MM.1S (cell line): Measurements from ENCODE around the gene BLCAP.
"Not testable (repeated sequence)": the region's sequence is repeated elsewhere in the genome, so short reads cannot be mapped to it uniquely, and the experiment has no call there.

Experiments
- DNase-seq: peaks from one replicate; pipeline ENCODE4 v3.0.0-alpha.2; 2015
- H2AFZ ChIP-seq: fragments of 300-600 bp; sonication (generic); 2 replicates; pipeline ENCODE4 v1.6.0; 2016; ENCODE audit warnings: antibody characterized with exemption, low read length
- H3F3A ChIP-seq: fragments of 300-600 bp; sonication (generic); 2 replicates; pipeline ENCODE4 v1.6.1; 2016; ENCODE audit warnings: mild to moderate bottlenecking, antibody characterized with exemption, low read length, moderate library complexity, mixed read lengths; ENCODE audit not compliant: insufficient read depth
- H3K27ac ChIP-seq: fragments of 300-600 bp; sonication (generic); 2 replicates; pipeline ENCODE4 v1.5.1; 2016; ENCODE audit warnings: mild to moderate bottlenecking, low read length
- H3K27me3 ChIP-seq: fragments of 300-600 bp; sonication (generic); replicated peaks from 2 replicates; pipeline ENCODE4 v1.6.0; 2016; ENCODE audit warnings: low read length; ENCODE audit not compliant: insufficient read depth
- H3K36me3 ChIP-seq: fragments of 300-600 bp; sonication (generic); replicated peaks from 2 replicates; pipeline ENCODE4 v1.6.1; 2016; ENCODE audit warnings: mild to moderate bottlenecking, low read length, mixed read lengths; ENCODE audit not compliant: insufficient read depth
- H3K4me1 ChIP-seq: fragments of 300-600 bp; sonication (generic); 2 replicates; pipeline ENCODE4 v1.6.1; 2016; ENCODE audit warnings: low read length, mixed read lengths
- H3K4me2 ChIP-seq: fragments of 300-600 bp; sonication (generic); 2 replicates; pipeline ENCODE4 v1.6.0; 2016; ENCODE audit warnings: low read depth, low read length
- H3K4me3 ChIP-seq: fragments of 300-600 bp; sonication (generic); 2 replicates; pipeline ENCODE4 v1.5.1; 2016; ENCODE audit warnings: low read length, mixed read lengths
- H3K79me2 ChIP-seq: fragments of 300-600 bp; sonication (generic); 2 replicates; pipeline ENCODE4 v1.6.1; 2016; ENCODE audit warnings: mixed run types, low read length, mixed read lengths
- H3K9ac ChIP-seq: fragments of 300-600 bp; sonication (generic); 2 replicates; pipeline ENCODE4 v1.6.1; 2016; ENCODE audit warnings: low read length, mixed read lengths
- H3K9me2 ChIP-seq: fragments of 300-600 bp; sonication (generic); replicated peaks from 2 replicates; pipeline ENCODE4 v1.6.1; 2016; ENCODE audit warnings: mild to moderate bottlenecking, low read length, mixed read lengths; ENCODE audit not compliant: insufficient read depth
- H3K9me3 ChIP-seq: fragments of 300-600 bp; sonication (generic); replicated peaks from 2 replicates; pipeline ENCODE4 v1.6.1; 2016; ENCODE audit warnings: mild to moderate bottlenecking, low read length, mixed read lengths; ENCODE audit not compliant: insufficient read depth
- H4K20me1 ChIP-seq: fragments of 300-600 bp; sonication (generic); 2 replicates; pipeline ENCODE4 v1.6.1; 2016; ENCODE audit warnings: mild to moderate bottlenecking, low read length, moderate library complexity, mixed read lengths; ENCODE audit not compliant: insufficient read depth
- EZH2 ChIP-seq: fragments of 300-600 bp; sonication (generic); optimal IDR thresholded peaks from 2 replicates; pipeline ENCODE3; 2017; ENCODE audit warnings: low read depth, mild to moderate bottlenecking, antibody characterized with exemption, low read length, mixed read lengths
- EZH2phosphoT487 ChIP-seq: fragments of 300-600 bp; sonication (generic); IDR thresholded peaks from 2 replicates; pipeline ENCODE4 v1.6.1; 2018; ENCODE audit warnings: antibody characterized with exemption, low read length
- TF ChIP-seq, protein P1 (sequence below): fragments of 300-600 bp; sonication (generic); IDR thresholded peaks from 2 replicates; pipeline ENCODE4 v1.5.1; 2016; ENCODE audit warnings: antibody characterized with exemption, low read length, mixed read lengths

BLCAP gene

GRCh38 chr20:37556538-37556937 lies 28.9 kb upstream of the BLCAP start:
- Histone ChIP-seq H3K27ac (no peak overlapping the region), H3K4me2 (no peak overlapping the region), H3K9me3 (no peaks in the 10 kb centered on the region), H3K36me3 (no peaks in the 10 kb centered on the region), H3K79me2 (no peaks in the 10 kb centered on the region), H3F3A (no peaks in the 10 kb centered on the region), H3K9me2 (no peaks in the 10 kb centered on the region), H3K9ac (no peak overlapping the region), H3K27me3 (no peaks in the 10 kb centered on the region), H4K20me1 (no peaks in the 10 kb centered on the region), H2AFZ (no peak overlapping the region), H3K4me1 (no peaks in the 10 kb centered on the region), H3K4me3 (no peak overlapping the region)
- DNase-seq = no peak
- TF ChIP-seq, protein P1, sequence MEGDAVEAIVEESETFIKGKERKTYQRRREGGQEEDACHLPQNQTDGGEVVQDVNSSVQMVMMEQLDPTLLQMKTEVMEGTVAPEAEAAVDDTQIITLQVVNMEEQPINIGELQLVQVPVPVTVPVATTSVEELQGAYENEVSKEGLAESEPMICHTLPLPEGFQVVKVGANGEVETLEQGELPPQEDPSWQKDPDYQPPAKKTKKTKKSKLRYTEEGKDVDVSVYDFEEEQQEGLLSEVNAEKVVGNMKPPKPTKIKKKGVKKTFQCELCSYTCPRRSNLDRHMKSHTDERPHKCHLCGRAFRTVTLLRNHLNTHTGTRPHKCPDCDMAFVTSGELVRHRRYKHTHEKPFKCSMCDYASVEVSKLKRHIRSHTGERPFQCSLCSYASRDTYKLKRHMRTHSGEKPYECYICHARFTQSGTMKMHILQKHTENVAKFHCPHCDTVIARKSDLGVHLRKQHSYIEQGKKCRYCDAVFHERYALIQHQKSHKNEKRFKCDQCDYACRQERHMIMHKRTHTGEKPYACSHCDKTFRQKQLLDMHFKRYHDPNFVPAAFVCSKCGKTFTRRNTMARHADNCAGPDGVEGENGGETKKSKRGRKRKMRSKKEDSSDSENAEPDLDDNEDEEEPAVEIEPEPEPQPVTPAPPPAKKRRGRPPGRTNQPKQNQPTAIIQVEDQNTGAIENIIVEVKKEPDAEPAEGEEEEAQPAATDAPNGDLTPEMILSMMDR = no peak
- TF ChIP-seq EZH2 (no peak), EZH2phosphoT487 (no peak)

DNA sequence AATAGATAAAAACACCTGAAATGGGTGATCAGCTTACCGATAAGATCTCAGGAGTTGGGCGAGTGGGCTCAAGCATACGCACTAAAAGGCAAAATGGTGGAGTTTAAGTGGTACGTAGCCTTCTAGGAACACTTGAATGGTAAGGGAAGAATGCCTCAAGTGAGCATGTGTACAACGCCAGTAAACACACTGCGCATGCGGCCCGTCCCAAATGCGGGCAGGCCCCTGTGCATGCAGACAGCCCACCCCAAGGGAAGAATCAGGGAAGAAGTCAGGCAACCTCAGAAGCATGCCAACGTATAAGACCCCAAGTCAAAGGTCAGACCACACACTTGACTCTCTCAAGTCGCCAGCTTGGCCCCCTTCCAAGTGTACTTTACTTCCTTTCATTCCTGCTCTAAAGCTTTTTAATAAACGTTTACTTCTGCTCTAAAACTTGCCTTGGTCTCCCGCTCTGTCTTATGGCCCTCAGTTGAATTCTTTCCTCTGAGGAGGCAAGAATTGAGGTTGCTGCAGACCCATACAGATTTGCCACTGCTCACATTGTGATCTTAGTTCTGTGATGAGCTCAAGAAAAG lies 27.1 kb upstream of the BLCAP start:
- not testable (repeated sequence) for H3K79me2 ChIP-seq, H3K4me3 ChIP-seq, H3K9ac ChIP-seq, H3K36me3 ChIP-seq, H3K27ac ChIP-seq, H3K4me1 ChIP-seq, H3K9me3 ChIP-seq, H2AFZ ChIP-seq, H4K20me1 ChIP-seq, H3F3A ChIP-seq, H3K4me2 ChIP-seq, H3K27me3 ChIP-seq, H3K9me2 ChIP-seq, DNase-seq

- H2AFZ ChIP-seq = no peak overlapping the region
- TF ChIP-seq EZH2phosphoT487 = no peak
- TF ChIP-seq, protein P1 = no peak
- no peak for TF ChIP-seq EZH2
- H3K79me2 ChIP-seq = no peaks in the 10 kb centered on the region
- H3K4me3 ChIP-seq = no peak overlapping the region
- H3F3A ChIP-seq = no peaks in the 10 kb centered on the region
- no peaks in the 10 kb centered on the region for H4K20me1 ChIP-seq
- H3K9me3 ChIP-seq = no peaks in the 10 kb centered on the region
- H3K4me1 ChIP-seq = no peaks in the 10 kb centered on the region
- H3K36me3 ChIP-seq = no peaks in the 10 kb centered on the region
- H3K4me2 ChIP-seq = no peak overlapping the region
- no peaks in the 10 kb centered on the region for H3K27me3 ChIP-seq
- H3K9ac ChIP-seq = no peak overlapping the region
- H3K27ac ChIP-seq = no peak overlapping the region
- no peak for DNase-seq
- no peaks in the 10 kb centered on the region for H3K9me2 ChIP-seq
Measured at GRCh38 chr20:37552415-37552814, 24.7 kb upstream of the BLCAP start.

DNA sequence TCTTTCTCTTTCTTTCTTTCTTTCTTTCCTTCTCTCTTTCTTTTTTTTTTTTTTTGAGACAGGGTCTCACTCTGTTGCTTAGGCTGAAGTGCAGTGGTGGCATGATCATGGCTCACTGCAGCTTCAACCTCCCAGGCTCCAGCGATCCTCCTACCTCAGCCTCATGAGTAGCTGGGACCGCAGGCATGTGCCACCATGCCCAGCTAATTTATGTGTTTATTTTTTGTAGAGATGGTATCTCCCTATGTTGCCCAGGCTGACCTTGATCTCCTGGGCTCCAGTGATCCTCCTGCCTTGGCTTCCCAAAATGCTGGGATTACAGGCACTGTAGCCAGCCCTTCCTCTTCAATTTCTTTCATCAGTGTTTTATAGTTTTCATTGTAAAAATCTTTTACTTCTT lies 24.0 kb upstream of the BLCAP start:
- not testable (repeated sequence) for H2AFZ ChIP-seq, H3K9ac ChIP-seq

DNA sequence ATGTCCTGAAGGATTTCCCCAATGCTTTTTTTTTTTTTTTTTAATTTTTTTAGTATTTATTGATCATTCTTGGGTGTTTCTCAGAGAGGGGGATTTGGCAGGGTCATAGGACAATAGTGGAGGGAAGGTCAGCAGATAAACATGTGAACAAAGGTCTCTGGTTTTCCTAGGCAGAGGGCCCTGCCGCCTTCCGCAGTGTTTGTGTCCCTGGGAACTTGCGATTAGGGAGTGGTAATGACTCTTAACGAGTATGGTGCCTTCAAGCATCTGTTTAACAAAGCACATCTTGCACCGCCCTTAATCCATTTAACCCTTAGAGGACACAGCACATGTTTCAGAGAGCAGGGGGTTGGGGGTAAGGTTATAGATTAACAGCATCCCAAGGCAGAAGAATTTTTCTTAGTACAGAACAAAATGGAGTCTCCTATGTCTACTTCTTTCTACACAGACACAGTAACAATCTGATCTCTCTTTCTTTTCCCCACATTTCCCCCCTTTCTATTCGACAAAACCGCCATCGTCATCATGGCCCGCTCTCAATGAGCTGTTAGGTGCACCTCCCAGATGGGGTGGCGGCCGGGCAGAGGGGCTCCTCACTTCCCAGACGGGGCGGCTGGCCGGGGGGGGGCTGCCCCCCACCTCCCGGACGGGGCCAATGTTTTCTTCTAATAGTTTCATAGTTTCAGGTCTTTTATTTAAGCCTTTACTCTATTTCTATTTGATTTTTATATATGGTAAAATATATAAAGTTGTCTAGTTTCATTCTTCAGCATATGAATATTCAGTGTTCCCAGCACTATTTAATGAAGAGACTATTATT lies 22.6 kb upstream of the BLCAP start:
- not testable (repeated sequence) for H4K20me1 ChIP-seq, H3K27ac ChIP-seq, H3K9me3 ChIP-seq, H3K4me1 ChIP-seq, H3F3A ChIP-seq, H2AFZ ChIP-seq, H3K27me3 ChIP-seq, H3K36me3 ChIP-seq, H3K4me2 ChIP-seq, H3K4me3 ChIP-seq, H3K9me2 ChIP-seq, DNase-seq, H3K9ac ChIP-seq, H3K79me2 ChIP-seq

More for the DNA sequence above, 24.0 kb upstream of the BLCAP start:
- H3K4me3 ChIP-seq, H4K20me1 ChIP-seq, H3F3A ChIP-seq, H3K36me3 ChIP-seq, H3K4me2 ChIP-seq, H3K4me1 ChIP-seq, H3K9me3 ChIP-seq, H3K27ac ChIP-seq, H3K27me3 ChIP-seq, DNase-seq, H3K9me2 ChIP-seq, H3K79me2 ChIP-seq: not testable (repeated sequence)
